Endodermal cell (in vitro differentiated cells): Measurements from ENCODE around the gene PEBP1. TPM values are rescaled to one million over a fixed set of nuclear protein-coding genes. Genes with fewer than 3 reads are reported as not detected.

Experiments used
- DNase-seq: peaks from one replicate; pipeline ENCODE4 v3.0.0-alpha.2; 2017
- H3K27ac ChIP-seq: 2 replicates; pipeline ENCODE4 v1.5.1; 2013; ENCODE audit warnings: mild to moderate bottlenecking, low read depth, low read length, moderate library complexity
- H3K27me3 ChIP-seq: 2 replicates; pipeline ENCODE4 v1.6.1; 2013; ENCODE audit warnings: mild to moderate bottlenecking, low read length, moderate library complexity; ENCODE audit not compliant: insufficient read depth, control insufficient read depth, poor library complexity, severe bottlenecking
- H3K36me3 ChIP-seq: 2 replicates; pipeline ENCODE4 v1.7.0; 2013; ENCODE audit warnings: mild to moderate bottlenecking, low read length, moderate library complexity; ENCODE audit not compliant: control insufficient read depth, insufficient read depth
- H3K4me1 ChIP-seq: one replicate; pipeline ENCODE4 v1.7.0; 2013; ENCODE audit warnings: low read length; ENCODE audit not compliant: control insufficient read depth, insufficient read depth
- H3K4me3 ChIP-seq: 2 replicates; pipeline ENCODE4 v1.5.1; 2013; ENCODE audit warnings: mild to moderate bottlenecking, low read length, moderate library complexity
- H3K9ac ChIP-seq: 2 replicates; pipeline ENCODE4 v1.6.1; 2013; ENCODE audit warnings: mild to moderate bottlenecking, low read length, moderate library complexity; ENCODE audit not compliant: poor library complexity, severe bottlenecking; ENCODE audit errors: extremely low read depth
- H3K9me3 ChIP-seq: 2 replicates; pipeline ENCODE4 v1.6.1; 2013; ENCODE audit warnings: mild to moderate bottlenecking, low read length, moderate library complexity; ENCODE audit not compliant: control insufficient read depth
- H3K27ac Mint-ChIP-seq: 2 replicates; pipeline ENCODE4 v1.8.0; 2020; ENCODE audit warnings: mixed read lengths
- H3K27me3 Mint-ChIP-seq: 2 replicates; pipeline ENCODE4 v1.8.0; 2021; ENCODE audit warnings: mild to moderate bottlenecking, mixed read lengths; ENCODE audit not compliant: insufficient read depth
- H3K36me3 Mint-ChIP-seq: 2 replicates; pipeline ENCODE4 v1.8.0; 2020; ENCODE audit warnings: low read depth, mixed read lengths
- H3K4me1 Mint-ChIP-seq: 2 replicates; pipeline ENCODE4 v1.8.0; 2020; ENCODE audit warnings: mixed read lengths
- H3K4me3 Mint-ChIP-seq: 2 replicates; pipeline ENCODE4 v1.8.0; 2020; ENCODE audit warnings: mild to moderate bottlenecking, moderate library complexity, mixed read lengths
- H3K9me3 Mint-ChIP-seq: 2 replicates; pipeline ENCODE4 v1.8.0; 2020; ENCODE audit warnings: mild to moderate bottlenecking, mixed read lengths
- CTCF ChIP-seq: fragments of 200-600 bp; sonication (generic); conservative IDR thresholded peaks from 2 replicates; pipeline ENCODE4 v1.5.0; 2021; ENCODE audit warnings: antibody characterized with exemption, mild to moderate bottlenecking
- WGBS, 2 experiments: methylation state at CpG; one replicate each; pipeline versions ENCODE4 v1.1.5 to v1.1.7; 2013; ENCODE audit warnings: missing lambda C conversion rate in 2 of 2, mixed read lengths in 1 of 2; ENCODE audit not compliant: insufficient coverage in 1 of 2, insufficient read length in 1 of 2; 5-methylcytosine and 5-hydroxymethylcytosine counted together
- total RNA-seq, 2 donors: library from RNA; stranded (reverse); fragmentation: NEBNext Ultra II Directional in 1 of 2; extraction: Animal tissue kit (Norgen Biotek cat#: 25700) in 1 of 2; gene quantifications; 2 replicates in 1 of 2; 3 replicates in 1 of 2; pipeline ENCODE4 v1.2.1, GENCODE V29; 2021

PEBP1 gene
- total RNA-seq, 2 donors from 2014 or later = 153 to 158 TPM

GRCh38 chr12:118145113-118145797, 9.3 kb downstream of the PEBP1 start:
- no peak overlapping the region for H3K9ac ChIP-seq
- no peak for DNase-seq
- Mint-ChIP-seq H3K27ac (peak overlapping the region; percentile 52), H3K36me3 (peaks cover 54% of the 10 kb centered on the region), H3K27me3 (no peaks in the 10 kb centered on the region), H3K4me1 (no peaks in the 10 kb centered on the region), H3K9me3 (no peaks in the 10 kb centered on the region), H3K4me3 (no peak overlapping the region)
- no peak for TF ChIP-seq CTCF
- 89 to 96% methylated on average over 7 of the region's 7 CpGs for WGBS, 2 experiments
- H3K4me1 ChIP-seq = no peaks in the 10 kb centered on the region
- H3K9me3 ChIP-seq = no peaks in the 10 kb centered on the region
- H3K36me3 ChIP-seq = peaks cover 62% of the 10 kb centered on the region
- H3K27me3 ChIP-seq = no peaks in the 10 kb centered on the region
- H3K4me3 ChIP-seq = no peak overlapping the region
- H3K27ac ChIP-seq = no peak overlapping the region

- no peak for DNase-seq
- Mint-ChIP-seq H3K9me3 (no peaks in the 10 kb centered on the region), H3K27ac (no peak overlapping the region), H3K4me1 (no peaks in the 10 kb centered on the region), H3K36me3 (peaks cover 53% of the 10 kb centered on the region), H3K27me3 (no peaks in the 10 kb centered on the region), H3K4me3 (no peak overlapping the region)
- Histone ChIP-seq H3K4me3 (no peak overlapping the region), H3K27me3 (no peaks in the 10 kb centered on the region), H3K4me1 (no peaks in the 10 kb centered on the region), H3K36me3 (peaks cover 58% of the 10 kb centered on the region), H3K27ac (no peak overlapping the region), H3K9me3 (no peaks in the 10 kb centered on the region), H3K9ac (no peak overlapping the region)
- 96 to 100% methylated on average over 8 to 9 of the region's 9 CpGs for WGBS, 2 experiments
- no peak for TF ChIP-seq CTCF
Observed at GRCh38 chr12:118145798-118146156, 9.9 kb downstream of the PEBP1 start.

- H3K27ac ChIP-seq = no peak overlapping the region
- 91% methylated on average over 5 of the region's 5 CpGs for WGBS, 2 experiments
- Mint-ChIP-seq H3K27me3 (peaks cover 2% of the 10 kb centered on the region), H3K4me3 (no peak overlapping the region), H3K36me3 (peaks cover 44% of the 10 kb centered on the region), H3K27ac (no peak overlapping the region), H3K4me1 (no peaks in the 10 kb centered on the region), H3K9me3 (no peaks in the 10 kb centered on the region)
- H3K4me3 ChIP-seq = no peak overlapping the region
- no peaks in the 10 kb centered on the region for H3K9me3 ChIP-seq
- H3K9ac ChIP-seq = no peak overlapping the region
- TF ChIP-seq CTCF = no peak
- H3K36me3 ChIP-seq = peaks cover 40% of the 10 kb centered on the region
- no peaks in the 10 kb centered on the region for H3K4me1 ChIP-seq
- DNase-seq = no peak
- peaks cover 20% of the 10 kb centered on the region for H3K27me3 ChIP-seq
Observed at GRCh38 chr12:118148287-118148686, 12.4 kb downstream of the PEBP1 start.
